ENCODE results near the gene NFIA. TPM values are rescaled to one million over a fixed set of nuclear protein-coding genes. Genes with fewer than 3 reads are reported as not detected.
"Not testable (repeated sequence)": the region's sequence is repeated elsewhere in the genome, so short reads cannot be mapped to it uniquely, and the experiment has no call there.

The NFIA gene
- total RNA-seq, 4 donors from 2014 or later = 27.9 to 79.9 (median 36.7) TPM

GRCh38 chr1:61459345-61459744, 377.0 kb downstream of the NFIA start:
- intact Hi-C loops (cut with DNase I) = loop anchor here (10.0 kb wide), 2 partner anchors 195 to 405 kb away; no protein-coding TSS in a partner anchor
- DNase-seq = no peak
- Histone ChIP-seq H3K27ac (no peak overlapping the region), H3K4me1 (peaks cover 0 to 3% (median 0%) of the 10 kb centered on the region in 3 donors), H3K27me3 (no peaks in the 10 kb centered on the region), H3K36me3 (peaks cover 0 to 60% (median 4%) of the 10 kb centered on the region in 3 donors), H3K4me3 (no peak overlapping the region), H3K9me3 (no peaks in the 10 kb centered on the region)
- TF ChIP-seq POLR2A (IDR thresholded peaks at IDR 0.05) = no peak
- TF ChIP-seq CTCF (IDR thresholded peaks at IDR 0.05) = no peak
- 90 to 95% methylated on average over 12 of the region's 12 CpGs for WGBS, 2 donors

- H3K4me3 ChIP-seq = no peak overlapping the region
- 90 to 91% methylated on average over 6 of the region's 6 CpGs for WGBS, 2 donors
- intact Hi-C loops (cut with DNase I) = no loop called here
- no peaks in the 10 kb centered on the region for H3K27me3 ChIP-seq
- DNase-seq = no peak
- no peaks in the 10 kb centered on the region for H3K4me1 ChIP-seq
- H3K9me3 ChIP-seq = no peaks in the 10 kb centered on the region
- peaks cover 0 to 51% (median 4%) of the 10 kb centered on the region in 3 donors for H3K36me3 ChIP-seq
- TF ChIP-seq CTCF (IDR thresholded peaks at IDR 0.05) (no peak), POLR2A (IDR thresholded peaks at IDR 0.05) (no peak)
- no peak overlapping the region for H3K27ac ChIP-seq
These were observed 377.8 kb downstream of the NFIA start for GRCh38 chr1:61460191-61460590.

- Histone ChIP-seq H3K27ac (no peak overlapping the region), H3K4me1 (no peaks in the 10 kb centered on the region), H3K4me3 (no peak overlapping the region), H3K36me3 (peaks cover 0 to 36% (median 0%) of the 10 kb centered on the region in 3 donors), H3K27me3 (no peaks in the 10 kb centered on the region), H3K9me3 (no peaks in the 10 kb centered on the region)
- TF ChIP-seq CTCF (IDR thresholded peaks at IDR 0.05) (no peak), POLR2A (IDR thresholded peaks at IDR 0.05) (no peak)
- 86% methylated on average over 8 of the region's 14 CpGs for WGBS, 2 donors
- no peak for DNase-seq
- intact Hi-C loops (cut with DNase I) = no loop called here
These were observed 379.3 kb downstream of the NFIA start for GRCh38 chr1:61461406-61462384.

- Histone ChIP-seq H3K9me3 (no peaks in the 10 kb centered on the region), H3K4me1 (no peaks in the 10 kb centered on the region), H3K4me3 (no peak overlapping the region), H3K27me3 (no peaks in the 10 kb centered on the region), H3K27ac (no peak overlapping the region), H3K36me3 (peaks cover 0 to 29% (median 0%) of the 10 kb centered on the region in 3 donors)
- 100% methylated on average over 1 of the region's 1 CpG for WGBS, 2 donors
- DNase-seq = no peak
- intact Hi-C loops (cut with DNase I) = no loop called here
- TF ChIP-seq CTCF (IDR thresholded peaks at IDR 0.05) (no peak), POLR2A (IDR thresholded peaks at IDR 0.05) (no peak)
These were observed 380.3 kb downstream of the NFIA start for GRCh38 chr1:61462628-61463027.

GRCh38 chr1:61463220-61463619, 380.9 kb downstream of the NFIA start:
- intact Hi-C loops (cut with DNase I) = no loop called here
- whole genome bisulfite sequencing, 2 donors = 46 to 67% methylated on average over 4 of the region's 4 CpGs
- H3K36me3 ChIP-seq = peaks cover 0 to 29% (median 0%) of the 10 kb centered on the region in 3 donors
- H3K4me1 ChIP-seq = no peaks in the 10 kb centered on the region
- no peak for DNase-seq
- H3K27ac ChIP-seq = no peak overlapping the region
- no peak overlapping the region for H3K4me3 ChIP-seq
- no peaks in the 10 kb centered on the region for H3K27me3 ChIP-seq
- no peaks in the 10 kb centered on the region for H3K9me3 ChIP-seq
- TF ChIP-seq POLR2A (IDR thresholded peaks at IDR 0.05) = no peak
- no peak for TF ChIP-seq CTCF (IDR thresholded peaks at IDR 0.05)

GRCh38 chr1:61467836-61468235, 385.5 kb downstream of the NFIA start:
- H3K4me1 ChIP-seq; H3K27ac ChIP-seq; intact Hi-C loops (cut with DNase I); DNase-seq; H3K9me3 ChIP-seq; H3K4me3 ChIP-seq; H3K27me3 ChIP-seq; H3K36me3 ChIP-seq: not testable (repeated sequence)
- 82 to 97% methylated on average over 4 to 5 of the region's 5 CpGs for WGBS, 2 donors

All from esophagus squamous epithelium (tissue), 5 donors.